Ishikawa (cell line): ENCODE measurements around the gene EYA4.

Experiments
- CEBPB ChIP-seq: IDR thresholded peaks from 2 replicates; pipeline ENCODE4 v1.6.1; 2012
- CREB1 ChIP-seq: IDR thresholded peaks from 2 replicates; pipeline ENCODE4 v1.6.1; 2012; ENCODE audit warnings: low read depth
- EGR1 ChIP-seq: IDR thresholded peaks from 2 replicates; pipeline ENCODE4 v1.6.1; 2012
- EP300 ChIP-seq: IDR thresholded peaks from 2 replicates; pipeline ENCODE4 v1.6.1; 2012; ENCODE audit warnings: borderline replicate concordance
- FOXM1 ChIP-seq: IDR thresholded peaks from 2 replicates; pipeline ENCODE4 v1.6.1; 2012; ENCODE audit warnings: low read depth, borderline replicate concordance
- NFIC ChIP-seq: IDR thresholded peaks from 2 replicates; pipeline ENCODE4 v1.6.1; 2012
- RAD21 ChIP-seq: IDR thresholded peaks from 2 replicates; pipeline ENCODE4 v1.6.1; 2012; ENCODE audit warnings: low read depth
- TAF1 ChIP-seq: IDR thresholded peaks from 2 replicates; pipeline ENCODE4 v1.6.1; 2012; ENCODE audit warnings: low read depth, mild to moderate bottlenecking
- TCF12 ChIP-seq: IDR thresholded peaks from 2 replicates; pipeline ENCODE4 v1.6.1; 2012; ENCODE audit warnings: low read depth
- TEAD4 ChIP-seq: IDR thresholded peaks from 2 replicates; pipeline ENCODE4 v1.6.1; 2012
- YY1 ChIP-seq: IDR thresholded peaks from 2 replicates; pipeline ENCODE4 v1.6.1; 2012; ENCODE audit warnings: low read depth
- ZBTB7A ChIP-seq: IDR thresholded peaks from 2 replicates; pipeline ENCODE4 v1.6.1; 2012; ENCODE audit warnings: low read depth
- TF ChIP-seq, protein P1 (sequence below): IDR thresholded peaks from 2 replicates; pipeline ENCODE4 v1.6.1; 2012
- TF ChIP-seq, protein P2 (sequence below): IDR thresholded peaks from 2 replicates; pipeline ENCODE4 v1.6.1; 2012
- TF ChIP-seq, protein P3 (sequence below): IDR thresholded peaks from 2 replicates; pipeline ENCODE4 v1.6.1; 2012; ENCODE audit warnings: low read depth, mild to moderate bottlenecking

EYA4 gene

DNA sequence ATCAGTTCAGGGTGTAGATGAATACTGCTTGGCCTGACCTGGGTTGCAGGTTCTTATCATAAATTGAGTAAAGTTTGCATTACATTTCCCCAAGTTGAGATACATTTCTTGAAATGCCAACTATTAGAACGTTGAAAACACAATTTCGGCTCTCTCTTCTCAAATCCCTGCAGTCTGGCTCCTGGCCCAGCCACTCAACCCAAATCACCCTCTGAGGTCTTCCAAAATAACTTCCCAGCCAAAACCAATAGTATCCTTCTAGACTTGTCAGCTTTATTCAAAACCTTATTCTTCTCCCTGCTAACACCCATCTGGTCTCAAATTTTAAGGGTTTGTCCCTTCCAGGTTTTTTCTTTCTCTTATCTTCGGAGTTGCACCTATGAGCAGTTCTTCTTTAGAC is 263.6 kb downstream of the EYA4 start:
- TF ChIP-seq TCF12 (no peak), TAF1 (no peak), ZBTB7A (no peak), EGR1 (no peak), CREB1 (no peak), CEBPB (no peak), TEAD4 (no peak), EP300 (no peak), FOXM1 (no peak), YY1 (no peak), NFIC (no peak), RAD21 (no peak)
- TF ChIP-seq, protein P1, sequence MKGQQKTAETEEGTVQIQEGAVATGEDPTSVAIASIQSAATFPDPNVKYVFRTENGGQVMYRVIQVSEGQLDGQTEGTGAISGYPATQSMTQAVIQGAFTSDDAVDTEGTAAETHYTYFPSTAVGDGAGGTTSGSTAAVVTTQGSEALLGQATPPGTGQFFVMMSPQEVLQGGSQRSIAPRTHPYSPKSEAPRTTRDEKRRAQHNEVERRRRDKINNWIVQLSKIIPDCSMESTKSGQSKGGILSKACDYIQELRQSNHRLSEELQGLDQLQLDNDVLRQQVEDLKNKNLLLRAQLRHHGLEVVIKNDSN: no peak
- TF ChIP-seq, protein P2, sequence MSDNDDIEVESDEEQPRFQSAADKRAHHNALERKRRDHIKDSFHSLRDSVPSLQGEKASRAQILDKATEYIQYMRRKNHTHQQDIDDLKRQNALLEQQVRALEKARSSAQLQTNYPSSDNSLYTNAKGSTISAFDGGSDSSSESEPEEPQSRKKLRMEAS: no peak
- TF ChIP-seq, protein P3, sequence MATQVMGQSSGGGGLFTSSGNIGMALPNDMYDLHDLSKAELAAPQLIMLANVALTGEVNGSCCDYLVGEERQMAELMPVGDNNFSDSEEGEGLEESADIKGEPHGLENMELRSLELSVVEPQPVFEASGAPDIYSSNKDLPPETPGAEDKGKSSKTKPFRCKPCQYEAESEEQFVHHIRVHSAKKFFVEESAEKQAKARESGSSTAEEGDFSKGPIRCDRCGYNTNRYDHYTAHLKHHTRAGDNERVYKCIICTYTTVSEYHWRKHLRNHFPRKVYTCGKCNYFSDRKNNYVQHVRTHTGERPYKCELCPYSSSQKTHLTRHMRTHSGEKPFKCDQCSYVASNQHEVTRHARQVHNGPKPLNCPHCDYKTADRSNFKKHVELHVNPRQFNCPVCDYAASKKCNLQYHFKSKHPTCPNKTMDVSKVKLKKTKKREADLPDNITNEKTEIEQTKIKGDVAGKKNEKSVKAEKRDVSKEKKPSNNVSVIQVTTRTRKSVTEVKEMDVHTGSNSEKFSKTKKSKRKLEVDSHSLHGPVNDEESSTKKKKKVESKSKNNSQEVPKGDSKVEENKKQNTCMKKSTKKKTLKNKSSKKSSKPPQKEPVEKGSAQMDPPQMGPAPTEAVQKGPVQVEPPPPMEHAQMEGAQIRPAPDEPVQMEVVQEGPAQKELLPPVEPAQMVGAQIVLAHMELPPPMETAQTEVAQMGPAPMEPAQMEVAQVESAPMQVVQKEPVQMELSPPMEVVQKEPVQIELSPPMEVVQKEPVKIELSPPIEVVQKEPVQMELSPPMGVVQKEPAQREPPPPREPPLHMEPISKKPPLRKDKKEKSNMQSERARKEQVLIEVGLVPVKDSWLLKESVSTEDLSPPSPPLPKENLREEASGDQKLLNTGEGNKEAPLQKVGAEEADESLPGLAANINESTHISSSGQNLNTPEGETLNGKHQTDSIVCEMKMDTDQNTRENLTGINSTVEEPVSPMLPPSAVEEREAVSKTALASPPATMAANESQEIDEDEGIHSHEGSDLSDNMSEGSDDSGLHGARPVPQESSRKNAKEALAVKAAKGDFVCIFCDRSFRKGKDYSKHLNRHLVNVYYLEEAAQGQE: no peak

DNA sequence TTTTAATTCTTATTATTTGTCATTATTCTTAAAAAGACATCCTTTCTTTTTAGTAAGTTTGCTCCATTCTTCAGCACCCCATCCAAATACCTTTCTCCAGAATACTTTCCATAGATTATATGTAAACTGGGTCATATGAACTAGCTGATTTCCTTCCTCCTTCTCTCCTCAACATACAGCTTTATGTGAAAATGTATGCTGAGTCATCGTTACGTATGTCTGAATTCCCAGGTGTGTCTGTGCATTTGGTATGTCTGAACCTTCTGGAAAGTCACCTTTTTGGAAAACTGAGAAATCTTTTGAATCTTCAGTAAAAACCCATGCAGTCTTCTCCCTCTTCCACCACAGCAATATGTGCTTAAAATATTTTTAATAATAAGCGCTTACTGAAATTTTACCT is 264.5 kb downstream of the EYA4 start:
- TF ChIP-seq, protein P3: no peak
- TF ChIP-seq, protein P2: no peak
- TF ChIP-seq CREB1 (no peak), EP300 (no peak), FOXM1 (no peak), TAF1 (no peak), TCF12 (no peak), ZBTB7A (no peak), EGR1 (no peak), CEBPB (no peak), NFIC (no peak), YY1 (no peak), RAD21 (no peak), TEAD4 (no peak)
- TF ChIP-seq, protein P1: no peak

DNA sequence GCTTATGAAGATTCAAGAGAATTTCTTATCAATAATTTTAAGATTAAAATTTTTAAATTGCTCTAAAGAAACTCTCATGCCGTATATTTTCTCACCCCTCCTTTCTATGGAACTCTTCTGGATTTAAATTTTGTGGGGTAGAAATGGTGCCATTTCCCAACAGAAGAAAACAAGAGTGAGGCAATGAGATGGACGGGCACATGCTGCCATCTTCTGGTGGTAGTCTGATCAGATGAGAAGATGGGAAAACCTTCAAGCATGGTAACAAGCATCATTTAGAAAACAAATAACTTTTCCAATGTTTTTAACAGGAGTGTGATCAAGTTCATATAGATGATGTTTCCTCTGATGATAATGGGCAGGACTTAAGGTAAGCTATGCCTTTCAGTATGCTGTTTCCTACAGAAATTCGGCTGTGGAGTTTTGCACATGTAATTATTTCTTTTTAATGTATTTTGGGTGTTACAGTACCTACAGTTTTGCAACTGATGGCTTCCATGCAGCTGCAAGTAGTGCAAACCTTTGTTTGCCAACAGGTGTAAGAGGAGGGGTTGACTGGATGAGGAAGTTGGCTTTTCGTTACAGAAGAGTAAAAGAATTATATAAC is 271.4 kb downstream of the EYA4 start:
- peak; percentile 69 for TF ChIP-seq RAD21
- no peak for TF ChIP-seq ZBTB7A

DNA sequence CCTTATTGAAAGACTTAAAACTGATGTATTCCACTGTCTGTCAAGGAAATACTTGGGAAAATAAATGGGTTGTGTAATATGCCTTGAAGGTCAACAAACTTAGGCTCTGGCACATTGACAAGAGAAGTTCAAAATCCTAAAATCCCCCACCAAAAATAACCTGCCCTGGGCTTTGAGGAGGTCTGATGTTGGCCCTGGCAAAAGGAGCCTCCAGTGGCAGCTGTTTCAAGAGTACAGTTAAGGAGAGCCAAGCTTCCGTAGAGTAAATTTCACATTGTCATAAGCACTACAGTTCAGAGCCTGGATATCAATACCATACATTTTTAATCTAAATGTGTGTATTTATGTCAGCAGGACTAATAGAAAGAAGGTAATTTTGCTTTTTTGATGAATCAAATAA is 282.7 kb downstream of the EYA4 start:
- TF ChIP-seq, protein P2: no peak
- TF ChIP-seq EGR1 (no peak), TCF12 (no peak), TEAD4 (no peak)

DNA sequence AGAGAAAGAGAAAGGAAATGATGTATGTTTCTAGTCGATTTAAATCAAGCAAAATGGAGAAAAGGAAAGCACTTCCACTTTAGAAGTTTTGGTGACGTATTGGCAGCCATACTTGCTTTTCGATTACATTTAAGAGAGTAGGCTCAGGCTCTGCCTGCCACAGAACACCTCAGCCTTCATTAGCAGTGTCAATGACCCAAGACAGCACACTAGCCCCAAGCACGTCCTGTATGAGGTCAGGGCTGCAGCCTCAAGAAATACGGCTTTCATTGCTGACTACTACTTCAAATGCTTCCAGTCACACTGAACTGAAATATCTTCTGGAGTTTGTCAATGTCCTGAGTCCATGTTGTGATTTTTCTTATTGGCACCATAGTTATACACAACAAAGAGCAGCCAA is 285.3 kb downstream of the EYA4 start:
- TF ChIP-seq RAD21: no peak
- TF ChIP-seq CREB1: no peak
- TF ChIP-seq EP300: no peak
- TF ChIP-seq FOXM1: no peak
- no peak for TF ChIP-seq TCF12
- no peak for TF ChIP-seq YY1
- TF ChIP-seq ZBTB7A: no peak
- TF ChIP-seq, protein P3: no peak
- no peak for TF ChIP-seq CEBPB
- TF ChIP-seq EGR1: no peak
- TF ChIP-seq, protein P2: no peak
- TF ChIP-seq, protein P1: no peak
